Endodermal cell (in vitro differentiated cells): ENCODE results near the gene ACTBL2. TPM values are rescaled to one million over a fixed set of nuclear protein-coding genes. Genes with fewer than 3 reads are reported as not detected.

Source experiments
- DNase-seq: peaks from one replicate; pipeline ENCODE4 v3.0.0-alpha.2; 2017
- H3K27ac ChIP-seq: 2 replicates; pipeline ENCODE4 v1.5.1; 2013; ENCODE audit warnings: mild to moderate bottlenecking, low read depth, low read length, moderate library complexity
- H3K27me3 ChIP-seq: 2 replicates; pipeline ENCODE4 v1.6.1; 2013; ENCODE audit warnings: mild to moderate bottlenecking, low read length, moderate library complexity; ENCODE audit not compliant: insufficient read depth, control insufficient read depth, poor library complexity, severe bottlenecking
- H3K36me3 ChIP-seq: 2 replicates; pipeline ENCODE4 v1.7.0; 2013; ENCODE audit warnings: mild to moderate bottlenecking, low read length, moderate library complexity; ENCODE audit not compliant: control insufficient read depth, insufficient read depth
- H3K4me1 ChIP-seq: one replicate; pipeline ENCODE4 v1.7.0; 2013; ENCODE audit warnings: low read length; ENCODE audit not compliant: control insufficient read depth, insufficient read depth
- H3K4me3 ChIP-seq: 2 replicates; pipeline ENCODE4 v1.5.1; 2013; ENCODE audit warnings: mild to moderate bottlenecking, low read length, moderate library complexity
- H3K9ac ChIP-seq: 2 replicates; pipeline ENCODE4 v1.6.1; 2013; ENCODE audit warnings: mild to moderate bottlenecking, low read length, moderate library complexity; ENCODE audit not compliant: poor library complexity, severe bottlenecking; ENCODE audit errors: extremely low read depth
- H3K9me3 ChIP-seq: 2 replicates; pipeline ENCODE4 v1.6.1; 2013; ENCODE audit warnings: mild to moderate bottlenecking, low read length, moderate library complexity; ENCODE audit not compliant: control insufficient read depth
- H3K27ac Mint-ChIP-seq: 2 replicates; pipeline ENCODE4 v1.8.0; 2020; ENCODE audit warnings: mixed read lengths
- H3K27me3 Mint-ChIP-seq: 2 replicates; pipeline ENCODE4 v1.8.0; 2021; ENCODE audit warnings: mild to moderate bottlenecking, mixed read lengths; ENCODE audit not compliant: insufficient read depth
- H3K36me3 Mint-ChIP-seq: 2 replicates; pipeline ENCODE4 v1.8.0; 2020; ENCODE audit warnings: low read depth, mixed read lengths
- H3K4me1 Mint-ChIP-seq: 2 replicates; pipeline ENCODE4 v1.8.0; 2020; ENCODE audit warnings: mixed read lengths
- H3K4me3 Mint-ChIP-seq: 2 replicates; pipeline ENCODE4 v1.8.0; 2020; ENCODE audit warnings: mild to moderate bottlenecking, moderate library complexity, mixed read lengths
- H3K9me3 Mint-ChIP-seq: 2 replicates; pipeline ENCODE4 v1.8.0; 2020; ENCODE audit warnings: mild to moderate bottlenecking, mixed read lengths
- CTCF ChIP-seq: fragments of 200-600 bp; sonication (generic); conservative IDR thresholded peaks from 2 replicates; pipeline ENCODE4 v1.5.0; 2021; ENCODE audit warnings: antibody characterized with exemption, mild to moderate bottlenecking
- WGBS, 2 experiments: methylation state at CpG; one replicate each; pipeline versions ENCODE4 v1.1.5 to v1.1.7; 2013; ENCODE audit warnings: missing lambda C conversion rate in 2 of 2, mixed read lengths in 1 of 2; ENCODE audit not compliant: insufficient coverage in 1 of 2, insufficient read length in 1 of 2; 5-methylcytosine and 5-hydroxymethylcytosine counted together
- total RNA-seq, 2 donors: library from RNA; stranded (reverse); fragmentation: NEBNext Ultra II Directional in 1 of 2; extraction: Animal tissue kit (Norgen Biotek cat#: 25700) in 1 of 2; gene quantifications; 2 replicates in 1 of 2; 3 replicates in 1 of 2; pipeline ENCODE4 v1.2.1, GENCODE V29; 2021

Gene ACTBL2
- total RNA-seq, 2 donors from 2014 or later, result not detected

DNA sequence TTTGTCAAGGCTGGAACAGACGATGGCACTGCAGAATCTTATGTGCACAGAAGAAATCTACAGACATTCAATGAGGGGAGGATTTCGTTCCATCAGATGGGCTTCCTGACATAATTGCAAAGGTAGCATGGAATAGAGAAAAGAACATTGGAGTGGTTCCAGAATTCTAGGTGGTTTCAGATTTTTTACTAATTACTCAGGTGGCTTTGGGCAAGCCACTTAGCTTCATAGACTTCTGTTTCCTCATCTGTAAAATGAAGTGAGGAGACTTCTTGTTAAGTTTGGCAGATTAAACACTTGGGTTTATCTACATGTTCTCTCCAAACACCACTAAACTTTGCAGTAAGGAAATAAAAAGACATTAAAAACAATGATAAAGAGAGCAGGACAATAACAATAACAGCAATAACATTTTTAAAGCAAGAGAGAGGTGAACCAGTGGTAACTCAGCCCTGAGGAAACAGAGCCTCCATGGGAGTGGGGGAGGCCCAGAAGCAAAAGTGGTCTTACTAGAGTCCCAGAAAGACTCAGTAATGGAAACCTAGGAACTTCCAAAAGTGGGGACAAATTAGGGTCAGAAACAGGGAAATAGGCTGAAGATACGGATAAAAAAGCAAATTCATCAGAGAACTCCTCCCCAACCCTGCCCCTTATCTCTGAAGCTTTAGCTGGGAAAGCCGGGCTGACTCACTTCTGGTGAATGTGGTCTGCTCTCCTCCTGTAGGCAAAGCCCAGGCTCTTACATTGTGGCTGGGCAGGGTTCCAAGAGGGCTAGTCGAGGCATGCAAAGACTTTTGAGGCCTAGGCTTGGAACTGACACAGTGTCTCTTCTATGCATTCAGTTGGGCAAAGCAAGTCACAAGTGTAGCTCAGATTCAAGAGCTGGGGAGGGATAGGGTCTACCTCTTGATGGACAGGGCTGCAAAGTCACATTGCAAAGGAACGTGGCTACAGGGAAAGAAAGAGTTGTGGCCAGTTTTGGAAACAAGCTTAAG is 11.8 kb upstream of the ACTBL2 start:
- Histone ChIP-seq H3K27ac (no peak overlapping the region), H3K9me3 (no peaks in the 10 kb centered on the region), H3K4me3 (no peak overlapping the region)

DNA sequence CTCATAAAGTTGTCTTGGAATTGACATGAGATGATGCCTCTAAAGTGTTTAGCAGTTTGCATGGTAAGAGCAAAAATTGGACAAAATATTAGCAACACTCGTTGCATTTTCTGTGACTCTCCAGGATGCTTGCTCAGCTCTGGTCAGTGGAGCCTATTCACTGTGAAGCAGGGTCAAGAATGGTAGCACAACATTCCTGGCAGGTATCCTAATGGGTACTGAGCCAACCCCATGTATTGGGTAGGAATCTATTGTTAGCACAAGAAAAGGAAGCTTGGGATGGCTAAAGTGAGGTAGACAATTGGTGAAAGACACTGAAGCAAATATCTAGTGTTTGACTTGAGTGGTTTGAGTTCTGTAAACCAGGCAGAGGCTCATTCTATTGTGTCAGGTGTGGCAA is 10.4 kb upstream of the ACTBL2 start:
- H3K9me3 Mint-ChIP-seq, result no peaks in the 10 kb centered on the region
- H3K36me3 ChIP-seq, result no peaks in the 10 kb centered on the region
- no peak for DNase-seq
- no peaks in the 10 kb centered on the region for H3K36me3 Mint-ChIP-seq
- H3K9me3 ChIP-seq, result no peaks in the 10 kb centered on the region
- peaks cover under 1% of the 10 kb centered on the region for H3K27me3 Mint-ChIP-seq
- no peak overlapping the region for H3K4me3 ChIP-seq
- no peak overlapping the region for H3K9ac ChIP-seq
- H3K4me3 Mint-ChIP-seq, result no peak overlapping the region
- no peak for TF ChIP-seq CTCF
- no peak overlapping the region for H3K27ac ChIP-seq
- H3K4me1 ChIP-seq, result peaks cover 7% of the 10 kb centered on the region
- peaks cover 5% of the 10 kb centered on the region for H3K4me1 Mint-ChIP-seq
- H3K27ac Mint-ChIP-seq, result no peak overlapping the region
- H3K27me3 ChIP-seq, result peaks cover under 1% of the 10 kb centered on the region
- WGBS, 2 experiments, result 90 to 93% methylated on average over 1 of the region's 1 CpG

More for the DNA sequence above, 11.8 kb upstream of the ACTBL2 start:
- H3K9ac ChIP-seq, result no peak overlapping the region
- WGBS, 2 experiments, result 85 to 86% methylated on average over 6 of the region's 6 CpGs
- DNase-seq, result peak; percentile 63
- no peaks in the 10 kb centered on the region for H3K36me3 ChIP-seq
- Mint-ChIP-seq H3K27ac (no peak overlapping the region), H3K27me3 (peaks cover 11% of the 10 kb centered on the region), H3K36me3 (no peaks in the 10 kb centered on the region), H3K4me3 (no peak overlapping the region), H3K9me3 (no peaks in the 10 kb centered on the region), H3K4me1 (peaks cover 5% of the 10 kb centered on the region)
- H3K4me1 ChIP-seq, result peaks cover 7% of the 10 kb centered on the region
- H3K27me3 ChIP-seq, result peaks cover 13% of the 10 kb centered on the region
- no peak for TF ChIP-seq CTCF

DNA sequence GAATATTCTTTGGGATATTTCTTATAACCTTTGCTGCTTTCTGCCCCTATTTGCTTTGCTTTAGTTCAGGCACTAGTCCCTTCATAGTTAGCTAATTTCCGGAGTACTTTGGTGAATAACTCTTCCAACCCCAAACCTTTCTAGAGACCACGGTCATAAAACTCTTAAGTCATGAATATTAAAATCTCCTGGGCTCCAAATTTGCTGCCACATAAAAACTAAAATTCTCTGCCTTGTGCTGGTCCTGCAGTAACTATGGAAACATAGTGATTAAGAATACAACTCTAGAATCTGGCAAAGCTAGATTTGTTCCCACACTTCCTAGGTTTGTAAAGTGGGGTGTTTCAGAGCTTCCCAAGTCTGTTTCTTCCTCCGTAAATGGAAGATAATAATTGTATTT is 10.0 kb upstream of the ACTBL2 start:
- Histone ChIP-seq H3K9me3 (no peaks in the 10 kb centered on the region), H3K9ac (no peak overlapping the region), H3K27me3 (no peaks in the 10 kb centered on the region), H3K4me1 (peaks cover 7% of the 10 kb centered on the region), H3K27ac (no peak overlapping the region), H3K36me3 (no peaks in the 10 kb centered on the region), H3K4me3 (no peak overlapping the region)
- no peak for TF ChIP-seq CTCF
- H3K27ac Mint-ChIP-seq, result no peak overlapping the region
- WGBS, 2 experiments, result 92 to 100% methylated on average over 2 to 3 of the region's 3 CpGs
- H3K36me3 Mint-ChIP-seq, result no peaks in the 10 kb centered on the region
- H3K4me1 Mint-ChIP-seq, result peaks cover 5% of the 10 kb centered on the region
- no peaks in the 10 kb centered on the region for H3K9me3 Mint-ChIP-seq
- no peak for DNase-seq
- no peaks in the 10 kb centered on the region for H3K27me3 Mint-ChIP-seq
- H3K4me3 Mint-ChIP-seq, result no peak overlapping the region
